Uterus (tissue), 2 donors: ENCODE results near the gene VWF.

Source experiments
- CTCF ChIP-seq, 4 experiments: fragments of 200-600 bp in 2 of 4; fragments of 450-650 bp in 2 of 4; sonication (generic) in 2 of 4; IDR thresholded peaks; one replicate each; pipeline ENCODE4 v1.5.1; 2016 to 2019; ENCODE audit warnings: antibody characterized with exemption in 4 of 4, mild to moderate bottlenecking in 2 of 4, moderate library complexity in 1 of 4
- POLR2A ChIP-seq, 2 donors: fragments of 450-650 bp; IDR thresholded peaks; one replicate each; pipeline ENCODE4 v1.6.1; 2016; ENCODE audit warnings: antibody characterized with exemption in 2 of 2, mild to moderate bottlenecking in 1 of 2, moderate library complexity in 1 of 2

- TF ChIP-seq CTCF (IDR thresholded peaks at IDR 0.05) (no peak), POLR2A (IDR thresholded peaks at IDR 0.05) (no peak)
These were observed 128.0 kb downstream of the VWF start for GRCh38 chr12:5996459-5996858.
